HepG2 (cell line): ENCODE data around the gene SLX9. TPM values are rescaled to one million over a fixed set of nuclear protein-coding genes. Genes with fewer than 3 reads are reported as not detected.

Experiments
- AKAP8 ChIP-seq: sonication (generic); formaldehyde crosslinking; IDR thresholded peaks from 2 replicates; pipeline ENCODE4 v1.5.1; 2020; ENCODE audit warnings: mild to moderate bottlenecking, missing genetic modification reagents
- ARNTL ChIP-seq: sonication (generic); formaldehyde crosslinking; IDR thresholded peaks from 2 replicates; pipeline ENCODE4 v1.4.0; 2020; ENCODE audit warnings: mild to moderate bottlenecking, missing genetic modification reagents
- CENPBD1 ChIP-seq: sonication (generic); formaldehyde crosslinking; IDR thresholded peaks from 2 replicates; pipeline ENCODE4 v1.8.0; 2022; ENCODE audit warnings: missing genetic modification reagents, low read depth, mild to moderate bottlenecking, borderline replicate concordance
- FOXJ3 ChIP-seq: sonication (generic); formaldehyde crosslinking; IDR thresholded peaks from 2 replicates; pipeline ENCODE4 v1.4.0; 2020; ENCODE audit warnings: missing genetic modification reagents, mild to moderate bottlenecking, borderline replicate concordance
- GLI4 ChIP-seq: sonication (generic); formaldehyde crosslinking; IDR thresholded peaks from 2 replicates; pipeline ENCODE4 v1.5.1; 2020; ENCODE audit warnings: missing genetic modification reagents, mild to moderate bottlenecking, moderate library complexity, borderline replicate concordance
- NFE2 ChIP-seq: sonication (generic); formaldehyde crosslinking; IDR thresholded peaks from 2 replicates; pipeline ENCODE4 v1.4.0; 2020; ENCODE audit warnings: missing genetic modification reagents
- PATZ1 ChIP-seq: sonication (generic); formaldehyde crosslinking; IDR thresholded peaks from 2 replicates; pipeline ENCODE4 v1.4.0; 2020; ENCODE audit warnings: missing genetic modification reagents
- PAWR ChIP-seq: sonication (generic); formaldehyde crosslinking; IDR thresholded peaks from 2 replicates; pipeline ENCODE4 v1.4.0; 2020; ENCODE audit warnings: missing genetic modification reagents, mild to moderate bottlenecking, borderline replicate concordance
- SOX6 ChIP-seq, 2 experiments: fragments of 450-650 bp in 1 of 2; sonication (generic) in 1 of 2; formaldehyde crosslinking in 1 of 2; IDR thresholded peaks; 2 replicates each; pipeline versions ENCODE4 v1.4.0 to v1.6.1; 2017 to 2020; ENCODE audit warnings: antibody characterized with exemption in 1 of 2, mild to moderate bottlenecking in 1 of 2, missing genetic modification reagents in 1 of 2
- SP1 ChIP-seq, 2 experiments: fragments of 450-650 bp in 1 of 2; sonication (generic) in 1 of 2; formaldehyde crosslinking in 1 of 2; IDR thresholded peaks; 2 replicates each; pipeline versions ENCODE4 v1.4.0 to v1.6.1; 2016 to 2020; ENCODE audit warnings: missing genetic modification reagents in 1 of 2
- TSC22D2 ChIP-seq: sonication (generic); formaldehyde crosslinking; IDR thresholded peaks from 2 replicates; pipeline ENCODE4 v1.5.1; 2020; ENCODE audit warnings: missing genetic modification reagents, mild to moderate bottlenecking, borderline replicate concordance
- ZBTB21 ChIP-seq: sonication (generic); formaldehyde crosslinking; IDR thresholded peaks from 2 replicates; pipeline ENCODE4 v1.4.0; 2020; ENCODE audit warnings: missing genetic modification reagents
- ZBTB33 ChIP-seq: sonication (generic); formaldehyde crosslinking; IDR thresholded peaks from 2 replicates; pipeline ENCODE4 v1.4.0; 2020; ENCODE audit warnings: missing genetic modification reagents
- ZNF503 ChIP-seq: sonication (generic); formaldehyde crosslinking; IDR thresholded peaks from 2 replicates; pipeline ENCODE4 v1.4.0; 2020; ENCODE audit warnings: missing genetic modification reagents
- ZNF543 ChIP-seq: sonication (generic); formaldehyde crosslinking; IDR thresholded peaks from 2 replicates; pipeline ENCODE4 v1.4.0; 2020; ENCODE audit warnings: mild to moderate bottlenecking, missing genetic modification reagents
- ZNF660 ChIP-seq: sonication (generic); formaldehyde crosslinking; IDR thresholded peaks from 2 replicates; pipeline ENCODE4 v1.5.1; 2020; ENCODE audit warnings: mild to moderate bottlenecking, low read depth, missing genetic modification reagents, borderline replicate concordance
- ZNF713 ChIP-seq: sonication (generic); formaldehyde crosslinking; IDR thresholded peaks from 2 replicates; pipeline ENCODE4 v1.4.0; 2020; ENCODE audit warnings: mild to moderate bottlenecking, missing genetic modification reagents
- ZNF761 ChIP-seq: sonication (generic); formaldehyde crosslinking; conservative IDR thresholded peaks from 2 replicates; pipeline ENCODE4 v1.4.0; 2020; ENCODE audit warnings: mild to moderate bottlenecking, missing genetic modification reagents
- polyA plus RNA-seq, 8 experiments: library from polyadenylated mRNA; depleted of rRNA in 3 of 8; stranded (reverse) in 7 of 8; unstranded in 1 of 8; fragments of >200 nt; fragmentation: Illumina TruSeq in 4 of 8; extraction: Trizol in 4 of 8; gene quantifications; 2 replicates each; pipeline versions ENCODE4 v1.2.1 to v1.2.3, GENCODE V29; 2011 to 2016; ENCODE audit warnings: low read depth in 4 of 8, missing spikeins in 1 of 8, mixed read lengths in 1 of 8; ENCODE audit not compliant: insufficient read depth in 1 of 8
- total RNA-seq, 5 experiments: library from RNA; depleted of rRNA; stranded (reverse); fragments of >200 nt; fragmentation: Illumina TruSeq; extraction: Trizol; gene quantifications; 2 replicates each; pipeline ENCODE4 v1.2.3, GENCODE V29; 2016; ENCODE audit warnings: low read depth in 1 of 5
- TF ChIP-seq, protein P1 (sequence below): sonication (generic); formaldehyde crosslinking; IDR thresholded peaks from 2 replicates; pipeline ENCODE4 v1.8.1; 2022; ENCODE audit warnings: mild to moderate bottlenecking, missing genetic modification reagents
- TF ChIP-seq, protein P2 (sequence below): sonication (generic); formaldehyde crosslinking; IDR thresholded peaks from 2 replicates; pipeline ENCODE4 v1.4.0; 2020; ENCODE audit warnings: mild to moderate bottlenecking, low read depth, missing genetic modification reagents

Gene SLX9
- total and polyA plus RNA-seq, 2 of the 13 experiments (the other 11 are each of a cell fraction or from before 2014, with no cell fraction given): 21.0 to 47.1 TPM

DNA sequence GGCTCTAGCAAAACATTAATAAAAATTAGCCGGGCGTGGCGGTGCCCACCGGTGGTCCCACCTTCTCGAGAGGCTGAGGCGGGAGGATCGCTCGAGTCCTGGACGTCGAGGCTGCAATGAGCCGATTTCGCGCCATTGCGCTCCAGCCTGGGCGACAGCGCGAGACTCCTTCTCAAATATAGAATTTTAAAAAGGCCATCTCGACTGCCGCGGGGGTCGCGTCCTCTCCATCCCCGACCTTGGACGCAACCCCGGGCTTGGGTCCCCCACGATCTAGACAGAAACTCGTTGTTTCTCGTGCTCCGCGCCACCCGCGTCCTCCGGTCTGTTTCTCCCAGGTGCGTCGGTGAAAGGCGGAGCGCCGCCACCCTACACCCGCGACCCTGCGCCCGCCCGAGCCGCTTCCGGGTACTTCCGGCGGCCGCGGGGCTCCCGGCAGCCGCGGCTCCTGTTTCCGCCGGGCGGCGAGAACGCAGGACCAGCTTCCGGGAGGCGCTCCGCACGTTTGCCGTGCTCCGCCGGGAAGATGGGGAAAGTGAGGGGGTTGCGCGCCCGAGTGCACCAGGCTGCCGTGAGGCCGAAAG is at the start of gene SLX9 (continued):
- TF ChIP-seq TSC22D2 (CRISPR knock-in tag) (0 out of 2 replicates have a peak, but pooled peaks have one; percentile 58), SP1 (IDR thresholded peaks at IDR 0.05) (no peak), SP1 (CRISPR knock-in tag; IDR thresholded peaks at IDR 0.05) (peak; percentile 67), ZNF660 (CRISPR knock-in tag) (no peak), CENPBD1 (CRISPR knock-in tag) (peak; percentile 81; the same call in 1 of the 2 replicates), ZBTB33 (CRISPR knock-in tag) (peak; percentile 56), FOXJ3 (CRISPR knock-in tag) (0 out of 2 replicates have a peak, but pooled peaks have one; percentile 26), PATZ1 (CRISPR knock-in tag) (peak; percentile 67; the same call in 1 of the 2 replicates), ZNF761 (peak; percentile 93; the same call in 1 of the 2 replicates), AKAP8 (CRISPR knock-in tag) (no peak), PAWR (CRISPR knock-in tag) (no peak), ZBTB21 (CRISPR knock-in tag) (no peak; the same call in 1 of the 2 replicates), ZNF543 (peak; percentile 89), ARNTL (peak; percentile 79; the same call in 1 of the 2 replicates), NFE2 (CRISPR knock-in tag) (no peak), ZNF713 (CRISPR knock-in tag) (0 out of 2 replicates have a peak, but pooled peaks have one; percentile 31), GLI4 (CRISPR knock-in tag) (no peak), ZNF503 (CRISPR knock-in tag) (peak; percentile 89), SOX6 (IDR thresholded peaks at IDR 0.05) (no peak), SOX6 (CRISPR knock-in tag; IDR thresholded peaks at IDR 0.05) (peak; percentile 52)
- TF ChIP-seq, protein P1, sequence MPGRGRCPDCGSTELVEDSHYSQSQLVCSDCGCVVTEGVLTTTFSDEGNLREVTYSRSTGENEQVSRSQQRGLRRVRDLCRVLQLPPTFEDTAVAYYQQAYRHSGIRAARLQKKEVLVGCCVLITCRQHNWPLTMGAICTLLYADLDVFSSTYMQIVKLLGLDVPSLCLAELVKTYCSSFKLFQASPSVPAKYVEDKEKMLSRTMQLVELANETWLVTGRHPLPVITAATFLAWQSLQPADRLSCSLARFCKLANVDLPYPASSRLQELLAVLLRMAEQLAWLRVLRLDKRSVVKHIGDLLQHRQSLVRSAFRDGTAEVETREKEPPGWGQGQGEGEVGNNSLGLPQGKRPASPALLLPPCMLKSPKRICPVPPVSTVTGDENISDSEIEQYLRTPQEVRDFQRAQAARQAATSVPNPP (CRISPR knock-in tag): peak; percentile 74; the same call in 1 of the 2 replicates
- TF ChIP-seq, protein P2, sequence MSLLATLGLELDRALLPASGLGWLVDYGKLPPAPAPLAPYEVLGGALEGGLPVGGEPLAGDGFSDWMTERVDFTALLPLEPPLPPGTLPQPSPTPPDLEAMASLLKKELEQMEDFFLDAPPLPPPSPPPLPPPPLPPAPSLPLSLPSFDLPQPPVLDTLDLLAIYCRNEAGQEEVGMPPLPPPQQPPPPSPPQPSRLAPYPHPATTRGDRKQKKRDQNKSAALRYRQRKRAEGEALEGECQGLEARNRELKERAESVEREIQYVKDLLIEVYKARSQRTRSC (CRISPR knock-in tag): 0 out of 2 replicates have a peak, but pooled peaks have one; percentile 51
